ENCODE results near the gene GRID2. TPM values are rescaled to one million over a fixed set of nuclear protein-coding genes. Genes with fewer than 3 reads are reported as not detected.

Gene GRID2
- total RNA-seq, 4 donors from 2014 or later = not detected

- TF ChIP-seq, protein P1, sequence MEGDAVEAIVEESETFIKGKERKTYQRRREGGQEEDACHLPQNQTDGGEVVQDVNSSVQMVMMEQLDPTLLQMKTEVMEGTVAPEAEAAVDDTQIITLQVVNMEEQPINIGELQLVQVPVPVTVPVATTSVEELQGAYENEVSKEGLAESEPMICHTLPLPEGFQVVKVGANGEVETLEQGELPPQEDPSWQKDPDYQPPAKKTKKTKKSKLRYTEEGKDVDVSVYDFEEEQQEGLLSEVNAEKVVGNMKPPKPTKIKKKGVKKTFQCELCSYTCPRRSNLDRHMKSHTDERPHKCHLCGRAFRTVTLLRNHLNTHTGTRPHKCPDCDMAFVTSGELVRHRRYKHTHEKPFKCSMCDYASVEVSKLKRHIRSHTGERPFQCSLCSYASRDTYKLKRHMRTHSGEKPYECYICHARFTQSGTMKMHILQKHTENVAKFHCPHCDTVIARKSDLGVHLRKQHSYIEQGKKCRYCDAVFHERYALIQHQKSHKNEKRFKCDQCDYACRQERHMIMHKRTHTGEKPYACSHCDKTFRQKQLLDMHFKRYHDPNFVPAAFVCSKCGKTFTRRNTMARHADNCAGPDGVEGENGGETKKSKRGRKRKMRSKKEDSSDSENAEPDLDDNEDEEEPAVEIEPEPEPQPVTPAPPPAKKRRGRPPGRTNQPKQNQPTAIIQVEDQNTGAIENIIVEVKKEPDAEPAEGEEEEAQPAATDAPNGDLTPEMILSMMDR (IDR thresholded peaks at IDR 0.05; ENCODE audit: low read depth) = no peak
Observed at GRCh38 chr4:93384887-93385286, 1081.1 kb downstream of the GRID2 start.

GRCh38 chr4:93394545-93395081 lies 1090.8 kb downstream of the GRID2 start:
- TF ChIP-seq, protein P1 (IDR thresholded peaks at IDR 0.05; ENCODE audit: low read depth) = no peak

GRCh38 chr4:93396272-93396671 lies 1092.5 kb downstream of the GRID2 start:
- TF ChIP-seq, protein P1 (IDR thresholded peaks at IDR 0.05; ENCODE audit: low read depth) = no peak

- TF ChIP-seq, protein P1 (IDR thresholded peaks at IDR 0.05; ENCODE audit: low read depth) = no peak
Observed at GRCh38 chr4:93403571-93403970, 1099.8 kb downstream of the GRID2 start.

- TF ChIP-seq, protein P1 (IDR thresholded peaks at IDR 0.05; ENCODE audit: low read depth) = no peak
Observed at GRCh38 chr4:93407493-93408275, 1103.9 kb downstream of the GRID2 start.

DNA sequence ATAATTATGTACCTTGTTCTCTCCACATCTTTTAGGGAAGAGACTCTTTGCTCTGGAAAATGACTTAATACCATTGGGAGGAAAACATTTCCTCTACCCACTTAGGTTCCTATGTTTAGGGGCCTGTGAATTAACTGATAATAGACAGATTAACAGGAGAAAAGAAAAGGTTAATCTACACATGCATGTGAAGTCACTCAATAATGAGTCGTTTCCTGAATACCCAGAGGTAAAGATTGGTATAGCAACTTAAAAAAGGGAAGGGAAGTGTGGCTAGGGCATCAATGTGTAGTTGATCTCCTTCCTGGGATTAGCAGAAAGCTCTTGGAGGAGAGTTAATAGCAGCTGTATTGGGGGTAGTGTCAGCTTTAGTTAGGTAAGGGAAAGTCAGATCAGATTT lies 1105.3 kb downstream of the GRID2 start:
- TF ChIP-seq, protein P1 (IDR thresholded peaks at IDR 0.05; ENCODE audit: low read depth) = no peak

DNA sequence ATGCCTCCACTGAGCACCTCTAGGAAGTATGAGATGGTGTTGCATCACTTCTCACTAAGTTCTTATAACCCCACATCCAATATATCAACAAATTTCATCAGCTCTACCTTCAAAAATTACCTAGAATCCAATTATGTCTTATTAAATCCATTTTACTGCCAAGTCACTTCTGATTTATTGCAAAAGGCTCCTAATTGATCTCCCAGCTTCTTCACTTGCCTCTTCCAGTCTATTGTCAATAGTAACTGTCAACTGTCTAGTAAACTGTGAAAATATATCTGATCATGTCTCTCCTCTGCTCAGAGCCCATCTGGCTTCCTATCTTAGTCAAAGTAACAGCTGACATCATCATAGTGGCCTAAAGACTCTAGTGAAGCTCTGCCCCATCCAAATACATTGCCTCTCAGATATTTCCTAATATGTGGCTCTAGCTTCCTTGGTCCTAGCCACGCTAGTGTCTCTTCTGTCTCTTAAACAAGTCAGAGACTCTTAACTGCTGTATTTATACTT lies 1110.3 kb downstream of the GRID2 start:
- TF ChIP-seq, protein P1 (IDR thresholded peaks at IDR 0.05; ENCODE audit: low read depth) = no peak
